ENCODE results near the gene LHX5. TPM values are rescaled to one million over a fixed set of nuclear protein-coding genes. Genes with fewer than 3 reads are reported as not detected.

The LHX5 gene
- total and polyA plus RNA-seq, 7 donors = not detected

DNA sequence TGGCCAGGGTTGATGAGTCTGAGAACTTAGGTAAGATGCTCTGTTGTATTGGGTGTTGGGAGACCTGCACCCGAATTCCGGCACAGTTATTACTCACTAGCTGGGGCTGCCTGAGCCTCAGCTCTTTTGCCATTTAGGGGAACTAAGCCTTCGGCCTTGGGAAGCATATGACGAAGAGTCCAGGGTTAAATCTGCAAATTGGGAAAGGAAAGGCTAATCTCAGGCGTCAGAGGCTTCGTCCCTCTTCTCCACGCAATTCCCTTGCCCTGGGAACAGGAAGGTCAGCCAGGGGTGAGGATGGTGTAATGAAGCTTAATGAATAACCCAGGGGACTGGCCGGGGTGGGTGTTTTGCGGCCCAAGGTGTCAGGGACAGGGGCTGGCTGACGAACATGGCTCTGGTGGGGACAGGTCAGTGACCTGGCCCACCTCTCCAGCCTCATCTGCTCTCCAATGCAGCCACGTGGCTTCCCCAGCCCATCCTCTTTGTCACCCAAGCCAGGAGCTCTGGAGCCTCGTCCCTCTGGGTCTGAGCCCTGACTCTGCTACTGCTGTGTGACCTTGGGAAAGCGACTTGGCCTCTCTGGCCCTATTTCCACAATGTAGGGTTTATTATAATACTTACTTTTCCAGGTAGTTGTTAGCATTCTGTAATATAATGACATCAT lies 53.3 kb downstream of the LHX5 start:
- peaks cover 0 to 15% (median 8%) of the 10 kb centered on the region in 4 donors for H3K4me1 ChIP-seq
- no peaks in the 10 kb centered on the region for H3K9me3 ChIP-seq
- H3K27me3 ChIP-seq = peaks cover 0 to 5% (median 0%) of the 10 kb centered on the region in 3 donors
- intact Hi-C loops (cut with DNase I) = no loop called here
- H3K27ac ChIP-seq = no peak overlapping the region
- DNase-seq = peak; percentile 73
- peak in 1 of 4 donors; percentile 22 for TF ChIP-seq POLR2AphosphoS5 (IDR thresholded peaks at IDR 0.05)
- TF ChIP-seq EP300 (IDR thresholded peaks at IDR 0.05) = peak in 2 of 4 donors; percentile 21 to 64
- no peak for TF ChIP-seq POLR2A (IDR thresholded peaks at IDR 0.05)
- H3K4me3 ChIP-seq = no peak overlapping the region
- no peaks in the 10 kb centered on the region for H3K36me3 ChIP-seq
- 25 to 63% methylated on average over 13 of the region's 13 CpGs for WGBS, 2 donors

DNA sequence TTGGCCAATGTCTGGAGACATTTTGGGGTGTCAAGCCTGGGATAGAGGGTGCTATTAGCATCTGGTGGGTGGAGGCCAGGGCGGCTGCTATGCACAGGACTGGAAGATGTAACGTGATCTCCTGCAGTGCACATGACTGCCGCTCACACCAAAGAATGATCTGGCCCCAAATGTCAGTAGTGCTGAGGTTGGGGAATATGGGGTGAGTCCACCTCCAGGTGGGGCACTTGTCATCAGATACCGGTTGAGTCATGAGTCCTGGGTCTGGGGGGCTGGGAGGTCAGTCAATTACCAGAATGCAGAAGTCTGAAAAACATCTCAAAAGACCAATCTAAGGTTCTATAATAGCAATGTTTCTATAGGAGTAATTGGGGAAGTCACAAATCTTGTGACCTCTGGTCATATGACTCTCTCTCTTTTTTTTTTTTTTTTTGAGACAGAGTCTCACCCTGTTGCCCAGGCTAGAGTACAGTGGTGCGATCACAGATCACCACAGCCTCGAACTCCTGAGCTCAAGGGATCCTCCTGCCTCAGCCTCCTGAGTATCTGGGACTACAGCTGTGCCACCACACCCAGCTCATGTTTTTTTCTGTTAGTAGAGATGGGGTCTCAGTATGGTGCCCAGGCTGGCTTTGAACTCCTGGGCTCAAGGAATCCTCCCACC lies 55.4 kb downstream of the LHX5 start:
- 50 to 61% methylated on average over 6 of the region's 6 CpGs for WGBS, 2 donors
- Histone ChIP-seq H3K36me3 (no peaks in the 10 kb centered on the region), H3K4me3 (no peak overlapping the region), H3K9me3 (no peaks in the 10 kb centered on the region), H3K27ac (peak overlapping the region in 1 of 4 donors; percentile 25), H3K4me1 (no peaks in the 10 kb centered on the region), H3K27me3 (peaks cover 0 to 8% (median 0%) of the 10 kb centered on the region in 3 donors)
- intact Hi-C loops (cut with DNase I) = no loop called here
- TF ChIP-seq EP300 (IDR thresholded peaks at IDR 0.05) (no peak), POLR2A (IDR thresholded peaks at IDR 0.05) (no peak), POLR2AphosphoS5 (IDR thresholded peaks at IDR 0.05) (no peak)
- TF ChIP-seq, protein P1, sequence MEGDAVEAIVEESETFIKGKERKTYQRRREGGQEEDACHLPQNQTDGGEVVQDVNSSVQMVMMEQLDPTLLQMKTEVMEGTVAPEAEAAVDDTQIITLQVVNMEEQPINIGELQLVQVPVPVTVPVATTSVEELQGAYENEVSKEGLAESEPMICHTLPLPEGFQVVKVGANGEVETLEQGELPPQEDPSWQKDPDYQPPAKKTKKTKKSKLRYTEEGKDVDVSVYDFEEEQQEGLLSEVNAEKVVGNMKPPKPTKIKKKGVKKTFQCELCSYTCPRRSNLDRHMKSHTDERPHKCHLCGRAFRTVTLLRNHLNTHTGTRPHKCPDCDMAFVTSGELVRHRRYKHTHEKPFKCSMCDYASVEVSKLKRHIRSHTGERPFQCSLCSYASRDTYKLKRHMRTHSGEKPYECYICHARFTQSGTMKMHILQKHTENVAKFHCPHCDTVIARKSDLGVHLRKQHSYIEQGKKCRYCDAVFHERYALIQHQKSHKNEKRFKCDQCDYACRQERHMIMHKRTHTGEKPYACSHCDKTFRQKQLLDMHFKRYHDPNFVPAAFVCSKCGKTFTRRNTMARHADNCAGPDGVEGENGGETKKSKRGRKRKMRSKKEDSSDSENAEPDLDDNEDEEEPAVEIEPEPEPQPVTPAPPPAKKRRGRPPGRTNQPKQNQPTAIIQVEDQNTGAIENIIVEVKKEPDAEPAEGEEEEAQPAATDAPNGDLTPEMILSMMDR (IDR thresholded peaks at IDR 0.05) = no peak
- no peak for DNase-seq

DNA sequence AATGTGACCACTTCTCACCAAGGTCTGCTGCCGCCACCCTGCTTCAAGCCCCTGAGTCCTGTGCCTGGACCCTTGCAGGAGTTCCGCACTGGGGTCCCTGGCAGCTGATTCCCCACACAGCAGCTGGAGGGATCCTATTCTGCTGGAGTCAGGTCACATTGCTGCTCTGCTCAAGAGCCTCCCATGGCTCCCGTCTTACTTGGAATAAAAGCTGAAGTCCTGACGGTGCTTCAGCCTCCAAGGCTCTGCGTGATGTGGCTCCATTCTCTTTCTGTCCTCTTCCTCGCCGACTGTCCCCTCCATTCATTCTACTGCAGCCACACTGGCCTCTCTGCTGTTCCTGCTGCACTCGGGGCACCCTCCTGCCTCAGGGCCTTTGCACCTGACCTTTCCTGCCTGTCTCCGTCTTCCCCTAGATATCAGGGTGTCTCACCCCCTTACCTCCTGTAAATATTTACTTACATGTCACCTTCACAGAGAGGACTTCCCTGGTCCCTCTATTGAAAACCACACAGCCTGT lies 57.1 kb downstream of the LHX5 start:
- TF ChIP-seq EP300 (IDR thresholded peaks at IDR 0.05) (no peak), POLR2AphosphoS5 (IDR thresholded peaks at IDR 0.05) (no peak), POLR2A (IDR thresholded peaks at IDR 0.05) (no peak)
- TF ChIP-seq, protein P1 (IDR thresholded peaks at IDR 0.05) = no peak
- intact Hi-C loops (cut with DNase I) = no loop called here
- Histone ChIP-seq H3K36me3 (no peaks in the 10 kb centered on the region), H3K27me3 (peaks cover 0 to 12% (median 0%) of the 10 kb centered on the region in 3 donors), H3K4me3 (no peak overlapping the region), H3K9me3 (no peaks in the 10 kb centered on the region), H3K4me1 (no peaks in the 10 kb centered on the region), H3K27ac (no peak overlapping the region)
- no peak for DNase-seq
- 87% methylated on average over 9 of the region's 9 CpGs for WGBS, 2 donors

DNA sequence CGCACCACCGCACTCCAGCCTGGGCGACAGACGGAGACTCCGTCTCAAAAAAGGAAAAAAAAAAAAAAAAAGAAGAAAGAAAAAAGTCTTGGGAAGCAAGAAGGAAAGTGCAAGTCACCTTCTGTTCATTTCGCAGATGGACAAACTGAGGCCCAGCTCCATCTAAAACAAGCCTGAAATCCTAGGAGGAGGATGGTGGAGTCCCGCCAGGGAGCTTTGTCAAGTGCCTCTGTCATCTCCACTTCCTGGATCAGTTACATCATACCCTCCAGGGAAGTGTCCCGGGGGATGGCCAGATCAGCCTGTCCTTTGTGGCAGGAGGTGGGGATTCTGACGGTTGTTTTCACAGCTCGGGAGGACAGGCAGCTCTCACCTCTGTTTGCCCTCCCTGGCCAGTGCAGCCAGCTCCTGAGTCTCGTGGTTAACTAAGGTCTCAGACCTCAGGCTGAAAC lies 58.2 kb downstream of the LHX5 start:
- intact Hi-C loops (cut with DNase I) = no loop called here
- 60 to 70% methylated on average over 11 of the region's 11 CpGs for WGBS, 2 donors

More for the DNA sequence above, 58.2 kb downstream of the LHX5 start:
- Histone ChIP-seq H3K27ac (no peak overlapping the region), H3K27me3 (peaks cover 0 to 12% (median 0%) of the 10 kb centered on the region in 3 donors), H3K36me3 (no peaks in the 10 kb centered on the region), H3K9me3 (no peaks in the 10 kb centered on the region), H3K4me3 (no peak overlapping the region), H3K4me1 (no peaks in the 10 kb centered on the region)
- TF ChIP-seq, protein P1 (IDR thresholded peaks at IDR 0.05) = no peak
- TF ChIP-seq POLR2AphosphoS5 (IDR thresholded peaks at IDR 0.05) (no peak), POLR2A (IDR thresholded peaks at IDR 0.05) (no peak), EP300 (IDR thresholded peaks at IDR 0.05) (no peak)
- no peak for DNase-seq

Other genes with a start within 250 kb of the LHX5 start
- gene SLC8B1, start 136.8 kb downstream of the LHX5 start, total RNA-seq = 10 to 100 TPM; 13.6 to 31.3 (median 23.4) TPM
- gene SLC8B1, start 136.8 kb downstream of the LHX5 start, polyA plus RNA-seq = 10 to 100 TPM in 2 of 3 donors, 1 to 10 TPM in 1; 8.4 to 38.5 (median 12.3) TPM
- gene PLBD2, start 113.3 kb downstream of the LHX5 start, total RNA-seq = 10 to 100 TPM; 13.2 to 39.1 (median 16.4) TPM
- gene PLBD2, start 113.3 kb downstream of the LHX5 start, polyA plus RNA-seq = 10 to 100 TPM in 1 of 3 donors, 1 to 10 TPM in 2; 3.0 to 14.4 (median 8.3) TPM
- gene SDS, start 68.0 kb downstream of the LHX5 start, total RNA-seq = under 1 TPM in 1 of 4 donors, not detected in 3; 0.27 TPM
- gene SDS, start 68.0 kb downstream of the LHX5 start, polyA plus RNA-seq = 10 to 100 TPM in 1 of 3 donors, 1 to 10 TPM in 2; 2.9 to 23.6 (median 4.8) TPM
- gene SDSL, start 49.5 kb downstream of the LHX5 start, total RNA-seq = 1 to 10 TPM in 2 of 4 donors, under 1 TPM in 2; 0.82 to 1.9 (median 0.95) TPM
- 10 to 100 TPM; 24.3 to 33.0 (median 32.6) TPM for gene SDSL, start 49.5 kb downstream of the LHX5 start, polyA plus RNA-seq

All from sigmoid colon (tissue), 7 donors.